ENCODE data around the gene CDX1. TPM values are rescaled to one million over a fixed set of nuclear protein-coding genes. Genes with fewer than 3 reads are reported as not detected.
A peak's percentile ranks its signal among the peaks of the same experiment; 100 is the strongest.

CDX1 gene
- total RNA-seq, result not detected

DNA sequence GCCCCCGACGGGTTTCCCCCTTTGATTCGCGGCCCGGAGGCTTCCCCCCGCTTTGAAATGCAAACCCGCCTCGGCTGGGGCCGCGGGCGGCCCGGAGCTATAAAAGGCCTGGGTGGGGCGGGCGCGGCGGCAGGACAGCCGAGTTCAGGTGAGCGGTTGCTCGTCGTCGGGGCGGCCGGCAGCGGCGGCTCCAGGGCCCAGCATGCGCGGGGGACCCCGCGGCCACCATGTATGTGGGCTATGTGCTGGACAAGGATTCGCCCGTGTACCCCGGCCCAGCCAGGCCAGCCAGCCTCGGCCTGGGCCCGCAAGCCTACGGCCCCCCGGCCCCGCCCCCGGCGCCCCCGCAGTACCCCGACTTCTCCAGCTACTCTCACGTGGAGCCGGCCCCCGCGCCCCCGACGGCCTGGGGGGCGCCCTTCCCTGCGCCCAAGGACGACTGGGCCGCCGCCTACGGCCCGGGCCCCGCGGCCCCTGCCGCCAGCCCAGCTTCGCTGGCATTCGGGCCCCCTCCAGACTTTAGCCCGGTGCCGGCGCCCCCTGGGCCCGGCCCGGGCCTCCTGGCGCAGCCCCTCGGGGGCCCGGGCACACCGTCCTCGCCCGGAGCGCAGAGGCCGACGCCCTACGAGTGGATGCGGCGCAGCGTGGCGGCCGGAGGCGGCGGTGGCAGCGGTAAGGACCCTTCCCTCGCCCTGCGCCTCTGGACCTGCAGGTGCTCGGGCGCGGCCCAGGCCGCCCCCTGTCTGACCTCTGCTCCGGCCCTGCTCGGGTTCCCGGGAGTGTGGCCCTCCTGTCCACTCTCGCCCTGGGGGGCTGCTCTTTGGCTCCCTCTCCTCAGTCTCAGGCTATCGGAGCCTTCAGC, at the start of gene CDX1:
Gene CDX1 (plus strand): TSS at position 129 of the 862 bp plus-strand sequence. CDS start 99 bp downstream, at position 228.
- no peak for ATAC-seq
- peaks cover 53% of the 10 kb centered on the region for H3K27me3 Mint-ChIP-seq (ENCODE audit: low read depth)

DNA sequence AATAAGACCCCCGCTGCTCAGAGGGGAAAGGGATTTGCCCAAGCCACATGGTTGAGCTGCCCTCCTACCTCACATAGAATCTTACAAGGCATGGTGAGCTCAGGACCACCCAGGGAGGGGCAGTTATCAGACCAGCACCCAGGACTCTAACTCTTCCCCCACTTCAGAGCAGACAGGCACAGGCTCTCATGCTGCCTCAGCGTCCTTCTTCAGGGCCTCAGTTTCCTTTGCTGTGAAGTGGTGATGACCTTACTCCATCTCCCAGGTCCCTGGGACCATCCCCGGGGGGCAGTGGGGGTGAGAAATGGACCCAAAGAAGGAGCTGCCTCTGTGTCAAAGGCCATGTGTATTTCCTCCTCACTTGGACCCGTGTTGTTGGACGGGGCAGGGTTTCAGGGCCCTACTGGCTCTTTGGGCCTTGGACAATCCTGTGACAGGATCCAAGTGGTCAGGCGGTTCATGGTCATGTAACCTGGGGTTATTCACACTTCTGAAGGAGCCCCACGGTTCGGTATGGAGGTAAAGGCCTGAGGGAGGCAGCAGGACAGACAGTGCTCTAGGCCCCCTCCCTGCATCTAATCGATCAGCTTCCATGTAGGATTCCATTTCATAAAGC, 48.5 kb upstream of the CDX1 start:
- POLR2A ChIA-PET, result no interaction called here
- H3K27me3 Mint-ChIP-seq (ENCODE audit: low read depth), result no peaks in the 10 kb centered on the region
- no peak overlapping the region for H3K4me3 Mint-ChIP-seq
- DNase-seq, result no peak
- H3K4me1 Mint-ChIP-seq (ENCODE audit: low read depth), result peaks cover 4% of the 10 kb centered on the region
- peaks cover 6% of the 10 kb centered on the region for H3K36me3 Mint-ChIP-seq (ENCODE audit: low read depth)
- H3K9me3 Mint-ChIP-seq (ENCODE audit: insufficient read depth), result no peaks in the 10 kb centered on the region
- H3K27ac Mint-ChIP-seq, result no peak overlapping the region
- ATAC-seq, result no peak
- CTCF ChIA-PET, result interaction anchor here (1.8 kb wide), 1 partner anchor 284 kb away, joined by 4 read pairs; no protein-coding TSS in a partner anchor

More for the DNA sequence above, at the start of gene CDX1:
- POLR2A ChIA-PET, result no interaction called here
- Mint-ChIP-seq H3K36me3 (ENCODE audit: low read depth) (no peaks in the 10 kb centered on the region), H3K9me3 (ENCODE audit: insufficient read depth) (no peaks in the 10 kb centered on the region), H3K27ac (no peak within 1 kb of the TSS), H3K4me1 (ENCODE audit: low read depth) (peaks cover 3% of the 10 kb centered on the region), H3K4me3 (no peak within 1 kb of the TSS)
- DNase-seq, result no peak
- CTCF ChIA-PET, result interaction anchor here (0.7 kb wide), 1 partner anchor 21 kb away, joined by 3 read pairs; no protein-coding TSS in a partner anchor

DNA sequence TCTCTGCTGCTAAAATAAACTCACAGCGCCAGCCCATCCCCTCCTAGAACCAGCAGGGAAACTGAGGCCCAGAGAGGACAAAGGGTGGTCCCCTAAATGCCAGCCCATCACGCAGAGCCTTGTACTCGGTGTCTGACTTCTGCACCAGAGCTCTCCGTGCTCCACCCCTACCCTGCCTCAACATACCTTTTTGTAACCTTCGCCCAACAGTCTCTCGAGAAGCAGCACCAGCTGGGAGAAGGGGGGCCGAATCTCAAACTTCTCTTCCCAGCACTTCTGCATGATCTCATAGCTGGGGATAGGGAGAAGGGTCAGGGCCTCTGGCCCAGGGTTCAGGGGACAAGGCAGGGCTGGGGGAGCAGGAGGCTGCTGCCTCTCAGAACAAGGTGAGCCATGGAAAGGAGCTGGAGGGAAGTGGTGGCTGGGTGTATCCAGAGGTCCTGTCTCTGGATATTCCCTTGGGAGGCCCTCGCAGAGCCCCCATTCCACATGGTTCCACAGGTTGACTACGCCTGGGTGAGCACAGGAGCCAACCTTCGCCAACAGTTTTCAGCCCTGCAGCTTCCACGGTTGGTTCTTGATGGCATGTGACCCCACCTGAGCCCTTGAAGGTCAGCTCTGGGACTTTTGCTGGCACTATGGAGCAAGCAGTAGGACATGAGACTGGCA, 47.9 kb upstream of the CDX1 start:
- no peak overlapping the region for H3K4me3 Mint-ChIP-seq
- H3K36me3 Mint-ChIP-seq (ENCODE audit: low read depth), result peaks cover 6% of the 10 kb centered on the region
- POLR2A ChIA-PET, result no interaction called here
- no peaks in the 10 kb centered on the region for H3K9me3 Mint-ChIP-seq (ENCODE audit: insufficient read depth)
- CTCF ChIA-PET, result interaction anchor here (0.6 to 1.8 kb wide), 3 partner anchors 119 to 284 kb away, joined by 3 to 4 read pairs (median 3); no protein-coding TSS in a partner anchor
- peaks cover 4% of the 10 kb centered on the region for H3K4me1 Mint-ChIP-seq (ENCODE audit: low read depth)
- no peaks in the 10 kb centered on the region for H3K27me3 Mint-ChIP-seq (ENCODE audit: low read depth)
- DNase-seq, result no peak
- no peak overlapping the region for H3K27ac Mint-ChIP-seq
- ATAC-seq, result no peak

DNA sequence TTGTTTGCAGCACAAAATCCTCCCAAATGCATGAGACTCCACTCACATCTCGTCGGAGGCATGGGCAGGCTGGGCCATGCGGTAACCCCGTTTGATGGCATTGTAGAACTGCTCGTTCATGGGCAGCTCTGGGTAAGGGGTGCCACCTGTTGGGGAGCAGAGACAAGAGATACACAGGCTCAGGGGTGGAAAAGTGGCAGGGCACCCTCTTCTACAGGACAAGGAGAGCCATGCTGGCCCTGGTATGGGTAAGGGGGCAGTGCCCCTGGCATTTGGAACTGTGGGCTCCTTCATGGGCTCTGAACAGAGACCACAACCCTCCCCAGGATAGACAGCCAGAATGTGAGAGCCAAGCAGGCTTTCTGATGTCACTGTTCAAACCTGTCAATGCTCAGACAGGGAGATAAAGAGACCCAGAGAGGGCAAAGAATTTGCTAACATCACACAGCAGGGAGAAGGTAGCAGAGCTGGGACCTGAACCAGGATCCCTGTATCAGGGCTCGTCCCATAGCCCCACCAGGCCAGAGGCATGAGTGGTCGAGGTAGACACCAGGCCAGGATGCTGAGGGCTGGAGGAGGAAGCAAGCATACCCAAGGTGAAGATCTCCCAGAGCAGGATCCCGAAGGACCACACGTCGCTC, 47.0 kb upstream of the CDX1 start:
- CTCF ChIA-PET, result interaction anchor here (0.6 to 1.8 kb wide), 2 partner anchors 160 to 285 kb away, joined by 3 to 4 read pairs; no protein-coding TSS in a partner anchor
- POLR2A ChIA-PET, result no interaction called here
- Mint-ChIP-seq H3K4me1 (ENCODE audit: low read depth) (peaks cover 4% of the 10 kb centered on the region), H3K4me3 (no peak overlapping the region), H3K27ac (peak overlapping the region; percentile 49), H3K36me3 (ENCODE audit: low read depth) (peaks cover 6% of the 10 kb centered on the region), H3K9me3 (ENCODE audit: insufficient read depth) (no peaks in the 10 kb centered on the region), H3K27me3 (ENCODE audit: low read depth) (no peaks in the 10 kb centered on the region)
- no peak for ATAC-seq
- no peak for DNase-seq

DNA sequence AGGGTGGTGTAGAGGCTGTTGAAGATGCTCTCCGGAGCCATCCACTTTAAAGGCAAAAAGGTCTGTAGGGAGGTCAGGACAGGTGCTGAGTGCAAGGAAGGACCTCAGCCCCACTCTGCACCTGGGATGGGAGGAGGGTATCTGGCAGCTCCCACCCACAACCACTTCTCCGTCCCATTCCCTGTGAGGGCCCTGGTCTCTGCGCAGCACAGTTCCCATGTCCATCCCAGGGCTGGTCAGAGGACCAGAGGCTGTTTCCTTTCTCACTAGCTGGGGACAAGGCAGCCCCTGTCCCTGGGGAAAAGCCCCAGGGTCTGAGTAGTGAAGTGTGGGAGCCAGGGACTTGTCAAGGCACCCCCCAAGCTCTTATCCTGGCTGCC, 46.5 kb upstream of the CDX1 start:
- Mint-ChIP-seq H3K4me3 (no peak overlapping the region), H3K36me3 (ENCODE audit: low read depth) (peaks cover 7% of the 10 kb centered on the region), H3K27ac (peak overlapping the region; percentile 49), H3K27me3 (ENCODE audit: low read depth) (no peaks in the 10 kb centered on the region), H3K9me3 (ENCODE audit: insufficient read depth) (no peaks in the 10 kb centered on the region), H3K4me1 (ENCODE audit: low read depth) (peaks cover 4% of the 10 kb centered on the region)
- ATAC-seq, result no peak
- ChIA-PET POLR2A (no interaction called here), CTCF (interaction anchor here (1.8 kb wide), 1 partner anchor 286 kb away, joined by 4 read pairs; no protein-coding TSS in a partner anchor)
- DNase-seq, result no peak

DNA sequence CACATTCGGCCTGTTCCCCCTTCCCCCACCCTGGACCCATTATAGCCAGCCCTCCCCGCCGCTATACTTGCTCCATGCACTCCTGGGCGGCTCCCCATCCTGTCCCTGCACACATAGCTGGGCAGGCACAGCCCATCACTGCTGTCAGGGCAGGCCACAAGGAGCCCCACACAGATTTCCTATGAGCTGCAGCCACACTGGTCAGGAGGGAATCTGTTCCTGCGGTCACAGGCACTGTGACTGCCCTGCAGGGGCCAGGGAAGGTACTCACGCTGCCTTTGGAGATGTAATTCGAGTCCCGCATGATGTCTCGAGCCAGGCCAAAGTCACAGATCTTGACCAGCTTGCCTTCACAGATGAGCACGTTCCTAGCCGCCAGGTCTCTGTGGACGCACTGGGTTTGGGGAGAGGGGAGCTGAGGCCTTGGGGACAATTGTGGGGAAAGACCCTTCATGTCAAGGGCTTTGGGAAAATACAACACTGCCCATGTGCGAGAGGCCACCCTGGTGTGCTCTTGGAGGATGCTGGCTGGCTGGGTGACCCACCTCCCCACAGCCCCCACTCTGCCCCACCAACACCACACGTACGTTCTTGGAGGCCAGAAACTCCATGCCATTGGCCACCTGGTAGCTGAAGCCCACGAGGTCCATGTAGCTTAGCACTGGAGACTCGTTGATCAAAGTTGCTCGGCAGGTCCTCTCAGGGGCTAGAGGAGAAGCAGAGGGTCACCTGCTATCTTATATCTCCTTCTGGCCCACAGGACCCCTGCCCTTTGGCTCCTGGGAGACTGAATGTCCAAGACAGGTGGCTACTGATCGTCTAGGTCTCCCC, 45.7 kb upstream of the CDX1 start:
- ChIA-PET POLR2A (no interaction called here), CTCF (interaction anchor here (1.0 kb wide), 1 partner anchor 98 kb away, joined by 3 read pairs; no protein-coding TSS in a partner anchor)
- Mint-ChIP-seq H3K9me3 (ENCODE audit: insufficient read depth) (no peaks in the 10 kb centered on the region), H3K36me3 (ENCODE audit: low read depth) (peaks cover 9% of the 10 kb centered on the region), H3K27me3 (ENCODE audit: low read depth) (no peaks in the 10 kb centered on the region), H3K27ac (no peak overlapping the region), H3K4me1 (ENCODE audit: low read depth) (peaks cover 4% of the 10 kb centered on the region), H3K4me3 (no peak overlapping the region)
- ATAC-seq (no peak), DNase-seq (no peak)

DNA sequence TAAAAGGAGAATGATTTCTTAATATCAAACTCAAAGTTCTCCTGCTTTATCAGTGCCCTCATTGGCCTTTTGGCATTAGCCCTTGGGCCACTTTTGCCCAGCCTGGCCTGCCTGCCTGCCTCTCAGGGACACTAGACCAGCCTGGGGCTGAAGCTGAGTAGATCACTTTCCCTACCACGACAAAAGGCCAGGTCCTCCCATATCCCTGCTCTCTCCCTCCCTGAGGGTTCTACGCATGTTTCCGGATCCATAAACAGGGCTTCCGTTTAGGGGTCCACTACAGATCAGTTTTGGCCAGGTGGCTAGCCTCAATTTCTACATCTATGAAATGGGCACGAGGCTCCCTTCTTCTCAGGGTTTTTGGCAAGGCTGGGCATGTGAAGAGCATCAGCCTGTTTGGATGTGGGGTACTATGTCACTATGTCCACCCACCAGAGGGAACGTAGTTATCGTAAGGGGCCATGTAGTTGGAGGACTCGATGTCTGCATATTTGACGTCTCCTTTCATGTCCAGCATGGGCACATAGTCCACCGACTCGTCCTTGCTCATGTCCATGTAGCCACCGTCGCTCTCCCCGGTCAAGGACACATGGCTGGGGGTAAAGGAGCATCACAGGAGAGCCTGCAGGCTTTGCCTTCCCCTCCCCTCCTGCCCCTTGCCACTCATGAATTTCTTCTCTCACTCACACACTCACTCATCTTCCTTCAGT, 45.0 kb upstream of the CDX1 start:
- H3K9me3 Mint-ChIP-seq (ENCODE audit: insufficient read depth), result no peaks in the 10 kb centered on the region
- H3K27me3 Mint-ChIP-seq (ENCODE audit: low read depth), result no peaks in the 10 kb centered on the region
- peaks cover 4% of the 10 kb centered on the region for H3K4me1 Mint-ChIP-seq (ENCODE audit: low read depth)
- CTCF ChIA-PET, result interaction anchor here (0.7 to 2.3 kb wide), 11 partner anchors 10 to 120 kb away, joined by 3 to 8 read pairs (median 4); no protein-coding TSS in a partner anchor
- no peak for ATAC-seq
- H3K4me3 Mint-ChIP-seq, result no peak overlapping the region
- H3K36me3 Mint-ChIP-seq (ENCODE audit: low read depth), result peaks cover 15% of the 10 kb centered on the region
- H3K27ac Mint-ChIP-seq, result no peak overlapping the region
- no peak for DNase-seq
- POLR2A ChIA-PET, result no interaction called here

DNA sequence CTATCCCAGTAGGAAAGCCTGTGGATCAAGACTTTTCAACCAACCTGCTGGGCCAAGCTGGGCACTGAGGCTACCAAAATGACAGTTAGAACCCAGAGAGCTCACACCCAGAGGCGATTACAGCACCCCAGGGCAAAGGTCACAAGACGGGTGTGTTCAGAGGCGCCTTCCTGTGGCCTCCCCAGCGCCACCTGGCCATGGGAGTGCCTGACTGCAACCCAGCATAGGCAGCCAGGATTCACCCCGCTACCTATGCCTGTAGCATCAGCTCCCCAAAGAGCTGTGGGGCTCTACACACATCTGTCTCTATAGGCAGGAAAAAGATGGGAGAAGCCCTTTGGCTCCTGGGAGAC, 44.4 kb upstream of the CDX1 start:
- H3K4me1 Mint-ChIP-seq (ENCODE audit: low read depth), result peaks cover 4% of the 10 kb centered on the region
- no peaks in the 10 kb centered on the region for H3K9me3 Mint-ChIP-seq (ENCODE audit: insufficient read depth)
- H3K4me3 Mint-ChIP-seq, result no peak overlapping the region
- peaks cover 15% of the 10 kb centered on the region for H3K36me3 Mint-ChIP-seq (ENCODE audit: low read depth)
- ChIA-PET POLR2A (no interaction called here), CTCF (interaction anchor here (0.7 to 2.3 kb wide), 10 partner anchors 9 to 120 kb away, joined by 3 to 8 read pairs (median 4); no protein-coding TSS in a partner anchor)
- H3K27me3 Mint-ChIP-seq (ENCODE audit: low read depth), result no peaks in the 10 kb centered on the region
- ATAC-seq (peak; percentile 57), DNase-seq (peak; percentile 59)
- H3K27ac Mint-ChIP-seq, result no peak overlapping the region

DNA sequence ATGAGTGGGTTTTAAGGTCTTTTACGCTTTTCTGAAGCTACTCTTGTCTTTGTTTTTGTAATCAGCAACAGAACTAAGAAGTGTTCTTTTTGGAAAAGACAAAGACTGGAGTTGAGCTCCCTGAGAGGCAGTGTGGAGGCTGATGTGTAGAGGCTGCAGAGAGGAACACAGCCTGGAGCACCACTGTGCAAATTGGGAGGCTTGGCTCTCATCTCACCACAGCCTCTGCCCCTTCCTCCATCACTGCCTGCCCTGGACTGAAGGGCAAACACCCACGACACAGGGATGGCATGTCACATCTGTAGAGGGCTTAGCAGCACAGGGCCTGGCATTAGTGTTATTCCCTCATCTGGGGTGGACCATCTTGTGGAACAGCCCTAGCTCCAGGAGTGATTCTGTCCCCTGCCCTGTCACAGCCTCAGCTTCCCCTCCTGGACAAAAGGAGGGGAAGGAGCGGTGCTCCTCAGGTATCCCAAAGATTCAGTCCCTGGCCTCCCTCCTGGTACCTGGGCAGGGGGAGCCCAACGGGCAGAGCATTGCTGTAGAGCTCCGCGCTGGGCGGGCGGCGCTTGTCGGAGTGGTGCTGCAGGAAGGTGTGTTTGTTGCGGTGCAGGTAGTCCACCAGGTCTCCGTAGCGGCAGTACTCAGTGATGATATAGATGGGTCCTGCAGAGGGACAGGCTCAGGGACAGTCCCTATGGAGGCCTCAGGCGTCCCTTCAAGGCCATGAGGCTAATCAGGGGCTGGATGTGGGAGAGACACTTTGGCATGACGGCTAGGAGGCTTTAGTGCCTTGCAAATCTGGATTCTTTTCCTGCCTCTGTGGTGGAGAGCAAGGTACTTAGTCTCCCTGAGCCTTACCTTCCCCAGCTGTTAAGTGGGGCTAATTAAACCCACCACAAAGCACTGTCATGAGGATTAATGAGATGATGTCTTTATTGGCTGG, 43.8 kb upstream of the CDX1 start:
- CTCF ChIA-PET, result interaction anchor here (0.9 to 2.3 kb wide), 10 partner anchors 9 to 101 kb away, joined by 3 to 8 read pairs (median 4); no protein-coding TSS in a partner anchor
- ATAC-seq (no peak), DNase-seq (no peak)
- H3K9me3 Mint-ChIP-seq (ENCODE audit: insufficient read depth), result no peaks in the 10 kb centered on the region
- H3K36me3 Mint-ChIP-seq (ENCODE audit: low read depth), result peaks cover 17% of the 10 kb centered on the region
- peaks cover 4% of the 10 kb centered on the region for H3K4me1 Mint-ChIP-seq (ENCODE audit: low read depth)
- no peak overlapping the region for H3K4me3 Mint-ChIP-seq
- POLR2A ChIA-PET, result no interaction called here
- H3K27me3 Mint-ChIP-seq (ENCODE audit: low read depth), result no peaks in the 10 kb centered on the region
- H3K27ac Mint-ChIP-seq, result no peak overlapping the region

DNA sequence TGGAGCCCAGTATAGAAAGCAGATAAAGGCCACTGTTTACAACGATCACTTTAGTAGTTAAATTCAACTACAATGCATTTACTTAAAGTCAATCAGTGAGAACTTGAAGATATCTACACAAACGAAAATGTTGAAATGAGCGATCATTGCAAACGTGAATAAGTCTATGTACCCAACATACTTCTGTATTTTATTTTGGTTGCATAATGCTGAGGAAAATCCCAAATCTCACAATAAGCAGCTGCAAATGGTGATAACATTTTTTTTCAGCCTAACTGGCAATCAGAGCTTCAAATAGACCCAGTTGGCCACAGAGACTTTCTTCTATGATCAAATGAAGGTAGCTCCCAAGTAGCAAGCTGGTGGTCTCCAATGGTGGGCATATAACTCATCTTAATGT, 43.0 kb upstream of the CDX1 start:
- DNase-seq (no peak), ATAC-seq (no peak)
- Mint-ChIP-seq H3K9me3 (ENCODE audit: insufficient read depth) (no peaks in the 10 kb centered on the region), H3K27me3 (ENCODE audit: low read depth) (no peaks in the 10 kb centered on the region), H3K4me1 (ENCODE audit: low read depth) (peaks cover 4% of the 10 kb centered on the region), H3K36me3 (ENCODE audit: low read depth) (peaks cover 18% of the 10 kb centered on the region), H3K4me3 (no peak overlapping the region), H3K27ac (no peak overlapping the region)
- POLR2A ChIA-PET, result no interaction called here
- CTCF ChIA-PET, result interaction anchor here (1.0 to 2.3 kb wide), 4 partner anchors 22 to 100 kb away, joined by 3 to 7 read pairs (median 4); no protein-coding TSS in a partner anchor

All from activated CD8-positive, alpha-beta T cell treated with anti-CD3 and anti-CD28 coated beads, Interleukin-2, amount 10 ng/mL, durations not matched to agents 7 days and 5 days (primary cell).